ENCODE measurements around the gene NEDD4. TPM values are rescaled to one million over a fixed set of nuclear protein-coding genes. Genes with fewer than 3 reads are reported as not detected.
"Not testable (repeated sequence)": the region's sequence is repeated elsewhere in the genome, so short reads cannot be mapped to it uniquely, and the experiment has no call there.

Gene NEDD4
- total and polyA plus RNA-seq, 4 donors: 6.9 to 43.4 (median 25.1) TPM

GRCh38 chr15:56034514-56034913 lies 41.1 kb upstream of the NEDD4 start:
- Histone ChIP-seq H3K36me3 (ENCODE audit: control insufficient read depth in 1 of 2, insufficient read depth in 2 of 2, low read length in 1 of 2) (no peaks in the 10 kb centered on the region), H3K4me3 (ENCODE audit: low read length in 2 of 2) (no peak overlapping the region), H3K27me3 (ENCODE audit: control insufficient read depth in 1 of 2, insufficient read depth in 2 of 2, low read length in 1 of 2) (no peaks in the 10 kb centered on the region), H3K27ac (ENCODE audit: low read depth in 1 of 2, low read length in 2 of 2) (no peak overlapping the region), H3K9me3 (ENCODE audit: control insufficient read depth, low read length) (no peaks in the 10 kb centered on the region), H3K4me1 (ENCODE audit: control insufficient read depth in 1 of 2, insufficient read depth in 2 of 2, low read length in 2 of 2) (no peaks in the 10 kb centered on the region)
- intact Hi-C loops (cut with DNase I): no loop called here
- ATAC-seq (ENCODE audit: low FRiP score) (no peak), DNase-seq (no peak)
- WGBS, 2 donors: 78 to 84% methylated on average over 2 of the region's 2 CpGs

GRCh38 chr15:56032373-56032772 lies 39.0 kb upstream of the NEDD4 start:
- Histone ChIP-seq H3K4me3 (ENCODE audit: low read length in 2 of 2) (no peak overlapping the region), H3K27me3 (ENCODE audit: control insufficient read depth in 1 of 2, insufficient read depth in 2 of 2, low read length in 1 of 2) (no peaks in the 10 kb centered on the region), H3K9me3 (ENCODE audit: control insufficient read depth, low read length) (no peaks in the 10 kb centered on the region), H3K27ac (ENCODE audit: low read depth in 1 of 2, low read length in 2 of 2) (no peak overlapping the region), H3K36me3 (ENCODE audit: control insufficient read depth in 1 of 2, insufficient read depth in 2 of 2, low read length in 1 of 2) (no peaks in the 10 kb centered on the region), H3K4me1 (ENCODE audit: control insufficient read depth in 1 of 2, insufficient read depth in 2 of 2, low read length in 2 of 2) (no peaks in the 10 kb centered on the region)
- 96 to 98% methylated on average over 1 of the region's 1 CpG for WGBS, 2 donors
- intact Hi-C loops (cut with DNase I): no loop called here
- no peak for ATAC-seq (ENCODE audit: low FRiP score)
- no peak for DNase-seq

GRCh38 chr15:56031836-56032235 lies 38.4 kb upstream of the NEDD4 start:
- no peaks in the 10 kb centered on the region for H3K36me3 ChIP-seq (ENCODE audit: control insufficient read depth in 1 of 2, insufficient read depth in 2 of 2, low read length in 1 of 2)
- ATAC-seq (ENCODE audit: low FRiP score) (no peak), DNase-seq (no peak)
- intact Hi-C loops (cut with DNase I): no loop called here
- no peak overlapping the region for H3K4me3 ChIP-seq (ENCODE audit: low read length in 2 of 2)
- no peak overlapping the region for H3K27ac ChIP-seq (ENCODE audit: low read depth in 1 of 2, low read length in 2 of 2)
- WGBS, 2 donors: 83 to 89% methylated on average over 6 of the region's 6 CpGs
- H3K27me3 ChIP-seq (ENCODE audit: control insufficient read depth in 1 of 2, insufficient read depth in 2 of 2, low read length in 1 of 2): no peaks in the 10 kb centered on the region
- H3K4me1 ChIP-seq (ENCODE audit: control insufficient read depth in 1 of 2, insufficient read depth in 2 of 2, low read length in 2 of 2): no peaks in the 10 kb centered on the region
- no peaks in the 10 kb centered on the region for H3K9me3 ChIP-seq (ENCODE audit: control insufficient read depth, low read length)

- H3K36me3 ChIP-seq (ENCODE audit: control insufficient read depth in 1 of 2, insufficient read depth in 2 of 2, low read length in 1 of 2): no peaks in the 10 kb centered on the region
- ATAC-seq (ENCODE audit: low FRiP score) (no peak), DNase-seq (no peak)
- no peak overlapping the region for H3K27ac ChIP-seq (ENCODE audit: low read depth in 1 of 2, low read length in 2 of 2)
- intact Hi-C loops (cut with DNase I): no loop called here
- H3K4me3 ChIP-seq (ENCODE audit: low read length in 2 of 2): no peak overlapping the region
- H3K27me3 ChIP-seq (ENCODE audit: control insufficient read depth in 1 of 2, insufficient read depth in 2 of 2, low read length in 1 of 2): no peaks in the 10 kb centered on the region
- WGBS, 2 donors: 82 to 83% methylated on average over 4 of the region's 4 CpGs
- H3K4me1 ChIP-seq (ENCODE audit: control insufficient read depth in 1 of 2, insufficient read depth in 2 of 2, low read length in 2 of 2): no peaks in the 10 kb centered on the region
- H3K9me3 ChIP-seq (ENCODE audit: control insufficient read depth, low read length): no peaks in the 10 kb centered on the region
Observed at GRCh38 chr15:56031402-56031801, 38.0 kb upstream of the NEDD4 start.

GRCh38 chr15:56028430-56028829 lies 35.0 kb upstream of the NEDD4 start:
- intact Hi-C loops (cut with DNase I): no loop called here
- Histone ChIP-seq H3K27ac (ENCODE audit: low read depth in 1 of 2, low read length in 2 of 2) (no peak overlapping the region), H3K9me3 (ENCODE audit: control insufficient read depth, low read length) (no peaks in the 10 kb centered on the region), H3K4me3 (ENCODE audit: low read length in 2 of 2) (no peak overlapping the region), H3K27me3 (ENCODE audit: control insufficient read depth in 1 of 2, insufficient read depth in 2 of 2, low read length in 1 of 2) (no peaks in the 10 kb centered on the region), H3K36me3 (ENCODE audit: control insufficient read depth in 1 of 2, insufficient read depth in 2 of 2, low read length in 1 of 2) (no peaks in the 10 kb centered on the region), H3K4me1 (ENCODE audit: control insufficient read depth in 1 of 2, insufficient read depth in 2 of 2, low read length in 2 of 2) (no peaks in the 10 kb centered on the region)
- WGBS, 2 donors: 91% methylated on average over 2 of the region's 2 CpGs
- DNase-seq: no peak
- ATAC-seq (ENCODE audit: low FRiP score): no peak

GRCh38 chr15:56023160-56023559 lies 29.7 kb upstream of the NEDD4 start:
- H3K9me3 ChIP-seq (ENCODE audit: control insufficient read depth, low read length): not testable (repeated sequence)
- 90% methylated on average over 7 of the region's 7 CpGs for WGBS, 2 donors

GRCh38 chr15:56019819-56020486 lies 26.5 kb upstream of the NEDD4 start:
- no peak overlapping the region for H3K4me3 ChIP-seq (ENCODE audit: low read length in 2 of 2)
- no peaks in the 10 kb centered on the region for H3K36me3 ChIP-seq (ENCODE audit: control insufficient read depth in 1 of 2, insufficient read depth in 2 of 2, low read length in 1 of 2)
- no peaks in the 10 kb centered on the region for H3K27me3 ChIP-seq (ENCODE audit: control insufficient read depth in 1 of 2, insufficient read depth in 2 of 2, low read length in 1 of 2)
- H3K27ac ChIP-seq (ENCODE audit: low read depth in 1 of 2, low read length in 2 of 2): no peak overlapping the region
- ATAC-seq (ENCODE audit: low FRiP score): no peak
- WGBS, 2 donors: 91 to 96% methylated on average over 10 of the region's 10 CpGs
- H3K9me3 ChIP-seq (ENCODE audit: control insufficient read depth, low read length): no peaks in the 10 kb centered on the region
- intact Hi-C loops (cut with DNase I): no loop called here
- H3K4me1 ChIP-seq (ENCODE audit: control insufficient read depth in 1 of 2, insufficient read depth in 2 of 2, low read length in 2 of 2): no peaks in the 10 kb centered on the region
- no peak for DNase-seq

More at GRCh38 chr15:56023160-56023559, 29.7 kb upstream of the NEDD4 start:
- ATAC-seq (ENCODE audit: low FRiP score); H3K27me3 ChIP-seq (ENCODE audit: control insufficient read depth in 1 of 2, insufficient read depth in 2 of 2, low read length in 1 of 2); H3K4me1 ChIP-seq (ENCODE audit: control insufficient read depth in 1 of 2, insufficient read depth in 2 of 2, low read length in 2 of 2); DNase-seq; intact Hi-C loops (cut with DNase I); H3K36me3 ChIP-seq (ENCODE audit: control insufficient read depth in 1 of 2, insufficient read depth in 2 of 2, low read length in 1 of 2); H3K4me3 ChIP-seq (ENCODE audit: low read length in 2 of 2); H3K27ac ChIP-seq (ENCODE audit: low read depth in 1 of 2, low read length in 2 of 2): not testable (repeated sequence)

- Histone ChIP-seq H3K4me3 (ENCODE audit: low read length in 2 of 2) (no peak overlapping the region), H3K27ac (ENCODE audit: low read depth in 1 of 2, low read length in 2 of 2) (no peak overlapping the region), H3K9me3 (ENCODE audit: control insufficient read depth, low read length) (no peaks in the 10 kb centered on the region), H3K36me3 (ENCODE audit: control insufficient read depth in 1 of 2, insufficient read depth in 2 of 2, low read length in 1 of 2) (no peaks in the 10 kb centered on the region), H3K4me1 (ENCODE audit: control insufficient read depth in 1 of 2, insufficient read depth in 2 of 2, low read length in 2 of 2) (no peaks in the 10 kb centered on the region), H3K27me3 (ENCODE audit: control insufficient read depth in 1 of 2, insufficient read depth in 2 of 2, low read length in 1 of 2) (no peaks in the 10 kb centered on the region)
- intact Hi-C loops (cut with DNase I): no loop called here
- no peak for DNase-seq
- no peak for ATAC-seq (ENCODE audit: low FRiP score)
- WGBS, 2 donors: 83 to 87% methylated on average over 11 of the region's 11 CpGs
Observed at GRCh38 chr15:56019060-56019793, 25.8 kb upstream of the NEDD4 start.

- intact Hi-C loops (cut with DNase I): no loop called here
- no peaks in the 10 kb centered on the region for H3K36me3 ChIP-seq (ENCODE audit: control insufficient read depth in 1 of 2, insufficient read depth in 2 of 2, low read length in 1 of 2)
- no peak overlapping the region for H3K27ac ChIP-seq (ENCODE audit: low read depth in 1 of 2, low read length in 2 of 2)
- no peak overlapping the region for H3K4me3 ChIP-seq (ENCODE audit: low read length in 2 of 2)
- ATAC-seq (ENCODE audit: low FRiP score) (no peak), DNase-seq (no peak)
- no peaks in the 10 kb centered on the region for H3K27me3 ChIP-seq (ENCODE audit: control insufficient read depth in 1 of 2, insufficient read depth in 2 of 2, low read length in 1 of 2)
- no peaks in the 10 kb centered on the region for H3K4me1 ChIP-seq (ENCODE audit: control insufficient read depth in 1 of 2, insufficient read depth in 2 of 2, low read length in 2 of 2)
- WGBS, 2 donors: 32 to 54% methylated on average over 1 of the region's 1 CpG
- H3K9me3 ChIP-seq (ENCODE audit: control insufficient read depth, low read length): no peaks in the 10 kb centered on the region
Observed at GRCh38 chr15:56017920-56018319, 24.5 kb upstream of the NEDD4 start.

Measured in aorta (tissue), 5 donors.